ENCODE data around the gene PRR22.
A peak's percentile ranks its signal among the peaks of the same experiment; 100 is the strongest.
"Not testable (repeated sequence)": the region's sequence is repeated elsewhere in the genome, so short reads cannot be mapped to it uniquely, and the experiment has no call there.

Gene PRR22

GRCh38 chr19:5786593-5787408, 2.3 kb upstream of the PRR22 start:
- DNase-seq: no peak
- Histone ChIP-seq H3K4me1 (no peaks in the 10 kb centered on the region), H3K4me3 (ENCODE audit: low read depth, low read length) (no peak overlapping the region), H3K27me3 (no peaks in the 10 kb centered on the region), H3K36me3 (peaks cover 70% of the 10 kb centered on the region), H3K9me3 (no peaks in the 10 kb centered on the region)
- no peak for TF ChIP-seq CTCF (IDR thresholded peaks at IDR 0.05; ENCODE audit: low read depth, low read length)

- DNase-seq: peak; percentile 15
- Histone ChIP-seq H3K4me1 (no peaks in the 10 kb centered on the region), H3K36me3 (peaks cover 70% of the 10 kb centered on the region), H3K4me3 (ENCODE audit: low read depth, low read length) (no peak overlapping the region), H3K27me3 (no peaks in the 10 kb centered on the region), H3K9me3 (no peaks in the 10 kb centered on the region)
- TF ChIP-seq CTCF (IDR thresholded peaks at IDR 0.05; ENCODE audit: low read depth, low read length): no peak
Measured at GRCh38 chr19:5785423-5785822, 877 bp upstream of the PRR22 start.

- no peaks in the 10 kb centered on the region for H3K9me3 ChIP-seq
- peaks cover 49% of the 10 kb centered on the region for H3K36me3 ChIP-seq
- no peak for TF ChIP-seq CTCF (IDR thresholded peaks at IDR 0.05; ENCODE audit: low read depth, low read length)
- DNase-seq: no peak
- no peaks in the 10 kb centered on the region for H3K4me1 ChIP-seq
- H3K4me3 ChIP-seq (ENCODE audit: low read depth, low read length): no peak overlapping the region
- H3K27me3 ChIP-seq: no peaks in the 10 kb centered on the region
Measured at GRCh38 chr19:5782945-5783919, 1.3 kb downstream of the PRR22 start.

- Histone ChIP-seq H3K4me1 (no peaks in the 10 kb centered on the region), H3K9me3 (no peaks in the 10 kb centered on the region), H3K36me3 (peaks cover 40% of the 10 kb centered on the region), H3K4me3 (ENCODE audit: low read depth, low read length) (no peak overlapping the region), H3K27me3 (no peaks in the 10 kb centered on the region)
- TF ChIP-seq CTCF (IDR thresholded peaks at IDR 0.05; ENCODE audit: low read depth, low read length): no peak
- no peak for DNase-seq
Measured at GRCh38 chr19:5782322-5782721, 2.2 kb downstream of the PRR22 start.

- not testable (repeated sequence) for H3K4me3 ChIP-seq (ENCODE audit: low read depth, low read length); DNase-seq; H3K27me3 ChIP-seq; H3K9me3 ChIP-seq; H3K4me1 ChIP-seq
- H3K36me3 ChIP-seq: peaks cover 28% of the 10 kb centered on the region
Measured at GRCh38 chr19:5780916-5781315, 3.6 kb downstream of the PRR22 start.

- Histone ChIP-seq H3K36me3 (peaks cover 5% of the 10 kb centered on the region; the same call in 1 of the 2 replicates), H3K4me1 (no peaks in the 10 kb centered on the region), H3K4me3 (ENCODE audit: low read depth, low read length) (no peak overlapping the region), H3K27me3 (no peaks in the 10 kb centered on the region), H3K9me3 (no peaks in the 10 kb centered on the region)
- DNase-seq: no peak
- no peak for TF ChIP-seq CTCF (IDR thresholded peaks at IDR 0.05; ENCODE audit: low read depth, low read length)
Measured at GRCh38 chr19:5778402-5778801, 6.1 kb downstream of the PRR22 start.
